Gastrocnemius medialis (tissue), 4 donors: ENCODE results near the gene TMEM8B.

Experiments
- CTCF ChIP-seq, 5 experiments: fragments of 450-650 bp in 3 of 5; fragments of 200-600 bp in 2 of 5; sonication (generic) in 2 of 5; IDR thresholded peaks in 4 of 5; conservative IDR thresholded peaks in 1 of 5; 1 replicate in 4 of 5; 2 replicates in 1 of 5; pipeline ENCODE4 v1.5.1; 2016 to 2019; ENCODE audit warnings: antibody characterized with exemption in 5 of 5, mild to moderate bottlenecking in 3 of 5, moderate library complexity in 3 of 5
- POLR2A ChIP-seq, 2 donors: fragments of 450-650 bp; IDR thresholded peaks; one replicate each; pipeline ENCODE4 v1.6.1; 2017; ENCODE audit warnings: antibody characterized with exemption in 2 of 2, mild to moderate bottlenecking in 2 of 2, moderate library complexity in 2 of 2

- TF ChIP-seq CTCF (IDR thresholded peaks at IDR 0.05 in 4 of 5, conservative IDR thresholded peaks at IDR 0.05 in 1 of 5): no peak
- TF ChIP-seq POLR2A (IDR thresholded peaks at IDR 0.05): no peak
Observed at GRCh38 chr9:35820076-35820475, 9.0 kb upstream of the TMEM8B start.
